Measurements from ENCODE around the gene KRTAP26-1.

GRCh38 chr21:30355906-30356305 lies 35.8 kb upstream of the KRTAP26-1 start:
- TF ChIP-seq CTCF (IDR thresholded peaks at IDR 0.05), result no peak
- TF ChIP-seq POLR2AphosphoS5 (IDR thresholded peaks at IDR 0.05; ENCODE audit: insufficient read depth in 1 of 2, low read depth in 1 of 2), result no peak
- TF ChIP-seq POLR2A (IDR thresholded peaks at IDR 0.05), result no peak
